GM19238 (cell line): ENCODE results near the gene PDE4B.

Source experiments
- DNase-seq: peaks from one replicate; pipeline ENCODE4 v3.0.0; 2011; ENCODE audit warnings: low spot score; ENCODE audit not compliant: insufficient read length

Gene PDE4B

DNA sequence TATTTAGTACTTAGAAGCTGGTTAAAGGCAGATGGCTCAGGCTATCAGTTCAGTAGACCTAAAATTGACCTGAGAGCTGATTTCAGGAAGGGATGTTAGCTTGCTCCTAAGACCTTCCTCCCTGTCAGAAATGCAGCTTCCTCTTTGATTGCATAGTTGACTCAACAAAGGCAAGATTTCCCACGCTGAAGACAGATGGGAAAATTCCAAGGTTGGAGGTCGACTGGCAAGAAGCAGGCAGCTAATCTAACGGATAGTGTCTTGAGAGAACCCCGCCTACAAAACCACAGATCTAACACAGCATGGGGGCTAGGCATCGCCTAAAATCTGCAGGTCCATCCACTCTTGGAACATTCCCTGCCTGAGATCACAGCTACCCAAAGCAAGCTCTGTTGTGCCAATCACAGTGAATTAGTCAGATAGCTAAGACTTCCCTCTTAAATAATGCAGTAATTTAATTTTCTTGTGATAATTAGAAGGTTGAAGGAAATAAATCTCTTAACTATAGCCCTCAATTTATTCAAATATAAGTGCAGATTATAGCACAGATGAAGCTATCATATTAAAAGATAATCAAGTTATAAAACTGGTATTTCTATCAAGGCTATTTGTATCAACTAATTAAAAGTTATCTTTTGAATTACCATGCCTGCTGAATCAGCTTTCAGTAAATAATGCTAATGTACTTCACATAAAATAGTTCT is 383.5 kb downstream of the PDE4B start:
- DNase-seq: no peak

- no peak for DNase-seq
These were observed 384.1 kb downstream of the PDE4B start for GRCh38 chr1:66176832-66177231.

GRCh38 chr1:66177510-66177909 is 384.8 kb downstream of the PDE4B start:
- DNase-seq: no peak

DNA sequence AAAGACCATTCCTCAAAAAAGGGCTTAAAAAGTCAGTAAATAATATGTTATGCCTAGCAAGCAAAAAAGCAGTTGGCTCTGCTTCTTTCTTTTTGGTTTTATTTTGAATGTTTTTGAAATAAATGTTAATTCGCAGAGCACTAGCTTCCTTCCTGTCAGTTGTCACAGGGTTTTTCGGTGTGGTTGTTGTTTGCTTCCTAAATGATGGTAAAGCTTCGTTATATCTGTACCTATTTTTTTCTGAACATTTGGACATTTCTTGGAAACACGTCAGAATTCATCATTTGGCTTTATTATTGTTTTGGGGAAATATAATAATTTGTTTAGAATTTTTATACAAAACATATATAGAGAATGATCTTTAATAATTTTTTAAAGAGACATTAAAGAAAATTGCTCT is 389.3 kb downstream of the PDE4B start:
- no peak for DNase-seq

DNA sequence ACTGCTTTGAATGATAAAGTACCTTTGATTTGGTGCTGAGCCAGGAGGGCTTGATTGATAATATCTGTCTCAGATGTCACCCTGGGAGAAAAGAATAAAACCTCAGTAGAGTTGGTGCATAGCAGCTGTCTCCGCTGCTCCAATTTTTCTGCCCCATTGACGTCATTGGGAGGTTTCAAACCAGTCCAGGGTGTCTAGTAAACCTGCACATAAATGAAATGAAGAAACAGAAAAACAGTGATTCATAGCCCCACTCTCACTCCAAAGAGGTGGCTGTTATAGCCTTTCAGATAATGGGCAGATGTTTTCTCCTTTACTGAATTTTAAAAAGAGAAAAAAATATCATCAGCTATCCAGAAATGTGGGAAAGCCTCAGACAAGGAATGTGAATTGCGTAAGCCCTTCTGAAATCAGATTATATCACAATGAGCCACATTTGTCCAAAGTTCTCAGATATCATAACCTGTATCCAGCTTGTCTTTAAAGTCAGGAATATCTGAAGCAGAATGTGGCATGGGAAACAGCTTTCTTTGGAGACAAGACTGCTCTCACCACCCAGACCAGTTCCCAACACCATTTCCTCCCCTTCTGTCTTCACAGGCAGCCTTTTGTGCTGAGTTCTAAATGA is 390.0 kb downstream of the PDE4B start:
- DNase-seq: no peak

DNA sequence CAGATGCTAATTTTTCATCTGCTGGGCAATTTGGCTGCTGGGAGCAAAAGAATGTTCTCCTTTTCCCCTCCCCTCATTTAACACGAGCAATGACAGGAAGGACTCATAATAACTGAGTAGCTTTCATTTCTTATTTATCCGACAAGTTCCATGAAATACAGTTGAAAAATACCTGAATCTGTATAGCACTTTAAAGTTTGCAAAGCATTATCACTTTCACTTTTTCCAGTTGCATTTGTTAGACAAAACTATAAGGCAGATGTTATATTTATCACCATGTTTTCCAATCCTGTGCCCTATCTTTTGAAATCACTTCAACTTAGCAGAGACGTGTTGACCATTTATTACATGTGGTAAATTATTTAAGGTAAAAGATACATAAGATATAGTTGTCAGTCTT is 390.7 kb downstream of the PDE4B start:
- DNase-seq: no peak

DNA sequence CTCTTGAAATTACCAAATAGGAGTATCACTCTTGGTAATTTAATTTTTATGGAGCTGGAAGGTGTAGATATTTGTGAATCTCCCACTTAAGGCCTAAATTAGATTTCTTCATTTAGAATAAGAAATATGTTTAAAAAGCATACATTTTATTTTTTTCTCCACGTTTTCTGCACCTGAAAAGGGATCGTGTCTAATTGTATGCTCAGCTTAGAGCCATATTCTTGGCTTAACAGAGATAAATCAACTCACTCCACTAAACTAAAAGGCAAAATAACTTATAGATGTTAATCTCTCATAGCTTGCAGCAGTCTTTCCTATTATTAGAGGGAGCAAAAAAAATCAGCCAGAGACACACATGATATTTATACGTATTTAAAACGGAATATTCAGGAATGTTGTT is 404.4 kb downstream of the PDE4B start:
- no peak for DNase-seq

DNA sequence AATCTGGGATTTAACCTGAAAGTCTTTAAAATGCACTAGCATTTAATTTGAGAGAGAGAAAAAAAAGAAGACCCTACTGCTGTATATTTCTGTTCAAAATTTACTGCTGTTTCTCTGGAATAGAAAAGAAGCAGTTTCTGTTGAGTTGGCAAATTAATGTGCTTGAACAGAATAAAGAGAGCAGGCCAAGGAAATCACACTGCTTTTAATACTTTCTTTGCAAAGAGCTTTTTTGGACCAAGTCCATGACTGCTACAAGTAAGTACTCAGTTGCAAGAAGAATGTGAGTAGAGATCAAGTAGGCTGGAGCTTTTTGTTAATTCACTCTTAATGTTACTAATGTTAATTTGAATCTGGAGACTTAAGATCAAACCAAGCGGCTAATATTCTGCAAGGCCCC is 405.1 kb downstream of the PDE4B start:
- no peak for DNase-seq

DNA sequence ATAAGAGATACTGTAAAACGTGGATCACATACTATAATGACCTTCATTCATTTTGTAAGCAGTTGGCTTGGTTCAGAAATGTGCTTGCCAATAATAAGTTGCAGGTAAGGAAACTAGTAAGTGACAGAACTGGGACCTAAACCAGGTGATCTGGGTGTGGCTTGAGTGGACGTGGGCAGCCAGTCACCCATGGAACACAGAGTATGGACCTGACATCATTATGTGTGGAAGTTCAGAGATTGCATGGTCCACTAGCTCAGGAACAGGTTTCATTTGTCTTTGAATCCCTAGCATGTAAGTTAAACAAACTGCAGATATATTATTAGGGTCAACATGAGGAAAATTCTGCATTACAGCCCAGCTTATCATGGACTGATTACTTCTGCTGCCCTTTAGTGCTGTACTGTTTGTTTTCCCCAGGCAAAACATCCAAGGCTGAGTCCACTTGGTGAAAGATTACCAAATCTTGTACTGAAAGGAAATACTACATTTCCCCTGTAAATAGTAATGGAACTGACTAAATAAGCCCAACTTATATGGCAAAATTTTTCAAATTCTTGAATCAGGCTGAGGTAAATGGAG is 414.0 kb downstream of the PDE4B start:
- DNase-seq: no peak

GRCh38 chr1:66207484-66207883 is 414.8 kb downstream of the PDE4B start:
- DNase-seq: no peak

GRCh38 chr1:66208632-66209031 is 415.9 kb downstream of the PDE4B start:
- DNase-seq: no peak

GRCh38 chr1:66210635-66211244 is 418.0 kb downstream of the PDE4B start:
- DNase-seq: no peak

- DNase-seq: no peak
These were observed 418.8 kb downstream of the PDE4B start for GRCh38 chr1:66211521-66211920.

- DNase-seq: no peak
These were observed 420.8 kb downstream of the PDE4B start for GRCh38 chr1:66213491-66213890.

GRCh38 chr1:66214901-66215300 is 422.2 kb downstream of the PDE4B start:
- DNase-seq: no peak

DNA sequence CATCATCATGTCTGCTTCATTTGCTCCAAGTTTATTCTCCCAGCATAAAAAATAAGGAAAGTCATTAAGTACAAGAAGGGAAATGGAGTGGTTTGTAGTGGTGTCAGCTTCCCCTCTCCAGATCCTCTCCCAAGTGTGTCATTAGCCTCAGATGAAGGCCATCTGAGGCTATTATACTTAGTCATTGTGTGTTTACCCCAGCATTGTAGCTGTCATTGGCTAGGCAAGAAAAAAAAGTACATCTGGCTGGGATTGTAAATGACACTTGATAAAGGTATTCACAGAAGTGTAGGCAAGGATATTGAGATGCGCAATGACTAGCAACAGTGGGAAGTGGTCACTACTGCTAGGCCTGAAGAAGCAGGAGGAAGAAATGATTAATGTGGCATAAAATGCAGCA is 424.3 kb downstream of the PDE4B start:
- DNase-seq: no peak

DNA sequence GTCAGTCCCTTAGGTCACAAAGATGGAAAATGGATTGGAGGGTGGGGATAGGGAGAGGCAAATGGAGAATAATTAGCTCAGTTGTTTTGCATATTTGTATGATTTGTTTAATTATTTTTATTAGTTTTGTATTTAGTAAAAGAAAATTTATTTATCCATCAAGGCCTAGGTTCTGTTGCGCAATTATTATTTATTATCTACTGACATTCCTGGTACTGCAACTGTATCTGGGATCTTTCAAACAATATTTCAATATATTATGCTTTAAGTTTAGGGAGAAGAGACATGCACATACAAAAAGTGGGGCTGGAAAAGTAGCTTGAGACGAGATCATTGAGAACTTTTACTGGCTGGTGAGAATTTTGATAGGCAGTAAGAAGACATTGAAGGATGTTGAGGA is 424.9 kb downstream of the PDE4B start:
- DNase-seq: no peak

DNA sequence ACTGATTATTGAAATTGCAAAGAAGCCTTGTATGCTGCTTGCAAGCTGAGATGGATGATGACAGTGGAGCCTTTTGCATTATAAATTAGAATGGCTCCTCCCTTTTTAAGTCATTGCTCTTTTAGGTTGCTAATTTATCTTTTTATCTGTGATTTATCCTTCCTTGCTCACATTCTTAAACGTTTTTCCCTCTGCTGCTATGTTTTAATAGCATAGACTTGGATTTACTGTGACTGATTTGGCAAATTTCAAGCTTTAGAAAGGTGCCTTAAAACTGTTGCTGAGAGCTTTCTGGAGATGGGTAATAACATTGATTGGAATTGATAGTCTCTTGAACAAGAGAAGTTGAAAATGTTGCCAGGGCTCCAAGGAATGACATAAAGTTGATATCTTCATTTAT is 427.8 kb downstream of the PDE4B start:
- no peak for DNase-seq

DNA sequence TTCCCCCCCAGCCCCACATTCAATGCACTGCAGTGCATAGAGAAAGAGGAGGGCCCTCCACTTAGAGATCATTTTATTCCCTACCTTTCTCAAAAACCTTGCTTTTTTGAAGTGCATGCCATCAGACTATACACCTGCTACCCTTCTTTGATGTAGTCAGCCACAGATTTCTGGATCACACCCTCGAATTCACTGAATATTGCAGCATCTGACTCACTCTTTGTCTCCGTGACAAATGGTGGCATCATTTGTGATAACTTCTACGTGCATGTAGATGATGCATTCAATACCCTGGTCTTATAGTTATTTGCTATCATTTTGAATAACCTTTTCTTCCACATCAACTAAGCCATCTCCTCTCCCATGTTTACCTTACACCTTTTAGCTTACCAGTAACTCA is 431.0 kb downstream of the PDE4B start:
- no peak for DNase-seq

DNA sequence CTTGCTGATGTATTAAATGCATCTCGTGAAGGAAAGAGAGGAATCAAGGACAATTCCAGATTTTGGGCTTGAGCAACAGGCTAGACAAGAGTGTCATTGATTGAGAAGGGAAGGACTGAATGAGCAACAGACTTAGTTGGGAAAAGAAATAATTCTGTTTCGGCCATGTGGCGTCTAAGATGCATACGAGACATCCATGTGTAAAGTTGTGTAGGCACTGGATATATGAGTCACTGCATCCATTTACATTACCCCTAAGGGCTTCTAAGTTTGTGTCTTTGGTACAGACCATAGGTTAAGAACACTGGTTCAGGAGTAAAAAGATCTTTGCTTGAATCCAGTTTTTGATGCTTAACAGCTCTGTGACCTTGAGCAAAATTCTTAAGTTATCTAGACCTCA is 434.3 kb downstream of the PDE4B start:
- no peak for DNase-seq

DNA sequence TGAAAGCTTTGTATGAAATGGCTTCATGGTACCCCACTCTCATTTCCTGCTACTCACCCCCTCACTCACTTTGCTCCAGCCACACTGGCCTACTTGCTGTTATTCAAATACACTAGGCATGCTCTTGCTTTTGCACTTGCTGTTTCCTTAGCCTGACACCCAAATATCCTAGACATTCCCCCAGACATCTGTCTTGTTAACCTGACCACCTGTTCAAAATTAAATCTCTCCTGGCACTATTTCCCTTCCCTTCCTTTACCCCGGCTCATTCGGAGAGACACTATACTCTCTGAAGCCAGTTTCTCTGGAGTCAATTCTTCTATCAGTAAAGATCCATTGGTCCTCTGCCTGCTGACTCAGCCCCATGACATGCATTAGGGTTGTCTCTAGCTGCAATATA is 435.3 kb downstream of the PDE4B start:
- no peak for DNase-seq

DNA sequence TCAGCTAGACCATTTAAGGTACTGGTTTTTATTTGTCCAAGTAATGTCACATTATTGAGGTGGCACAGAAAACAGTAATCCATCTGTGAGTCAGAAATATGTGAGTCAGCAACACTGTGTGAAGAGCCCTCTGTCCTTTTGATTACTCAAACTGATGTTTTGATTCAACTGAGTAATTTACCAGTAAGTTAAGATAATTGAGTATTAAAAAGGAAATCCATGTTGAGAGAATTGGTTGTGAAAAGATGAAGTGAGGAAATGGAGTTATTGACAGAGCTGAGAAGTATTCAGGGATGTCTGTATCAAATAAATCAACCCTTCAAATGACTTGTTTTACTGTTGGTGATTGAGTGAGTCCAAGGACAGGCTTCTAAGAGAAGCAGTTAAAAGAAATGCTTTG is 438.5 kb downstream of the PDE4B start:
- DNase-seq: no peak
